ENCODE data around the gene COG5.

DNA sequence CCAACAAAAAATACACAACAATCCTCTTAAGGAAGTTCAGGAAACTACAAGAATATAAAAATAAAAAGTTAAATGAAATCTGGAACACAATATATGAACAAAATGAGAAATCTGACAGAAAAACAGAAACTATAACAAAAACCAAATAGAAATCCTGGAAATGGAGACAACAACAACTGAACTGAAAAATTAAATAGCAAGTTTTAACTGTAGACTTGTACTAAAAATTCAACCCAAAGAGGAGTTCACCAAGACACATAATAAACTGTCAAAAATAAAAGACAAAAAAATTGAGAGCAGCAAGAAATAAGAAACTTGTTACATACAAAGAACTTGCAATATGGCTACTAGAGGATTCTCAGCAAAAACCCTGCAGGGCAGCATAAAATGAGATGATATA lies 349.8 kb downstream of the COG5 start:
- no peak for TF ChIP-seq POLR2A (IDR thresholded peaks at IDR 0.05)
- TF ChIP-seq, protein P1, sequence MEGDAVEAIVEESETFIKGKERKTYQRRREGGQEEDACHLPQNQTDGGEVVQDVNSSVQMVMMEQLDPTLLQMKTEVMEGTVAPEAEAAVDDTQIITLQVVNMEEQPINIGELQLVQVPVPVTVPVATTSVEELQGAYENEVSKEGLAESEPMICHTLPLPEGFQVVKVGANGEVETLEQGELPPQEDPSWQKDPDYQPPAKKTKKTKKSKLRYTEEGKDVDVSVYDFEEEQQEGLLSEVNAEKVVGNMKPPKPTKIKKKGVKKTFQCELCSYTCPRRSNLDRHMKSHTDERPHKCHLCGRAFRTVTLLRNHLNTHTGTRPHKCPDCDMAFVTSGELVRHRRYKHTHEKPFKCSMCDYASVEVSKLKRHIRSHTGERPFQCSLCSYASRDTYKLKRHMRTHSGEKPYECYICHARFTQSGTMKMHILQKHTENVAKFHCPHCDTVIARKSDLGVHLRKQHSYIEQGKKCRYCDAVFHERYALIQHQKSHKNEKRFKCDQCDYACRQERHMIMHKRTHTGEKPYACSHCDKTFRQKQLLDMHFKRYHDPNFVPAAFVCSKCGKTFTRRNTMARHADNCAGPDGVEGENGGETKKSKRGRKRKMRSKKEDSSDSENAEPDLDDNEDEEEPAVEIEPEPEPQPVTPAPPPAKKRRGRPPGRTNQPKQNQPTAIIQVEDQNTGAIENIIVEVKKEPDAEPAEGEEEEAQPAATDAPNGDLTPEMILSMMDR (IDR thresholded peaks at IDR 0.05) = no peak
